Measurements from ENCODE around the gene NRG3.
"Not testable (repeated sequence)": the region's sequence is repeated elsewhere in the genome, so short reads cannot be mapped to it uniquely, and the experiment has no call there.

Gene NRG3

DNA sequence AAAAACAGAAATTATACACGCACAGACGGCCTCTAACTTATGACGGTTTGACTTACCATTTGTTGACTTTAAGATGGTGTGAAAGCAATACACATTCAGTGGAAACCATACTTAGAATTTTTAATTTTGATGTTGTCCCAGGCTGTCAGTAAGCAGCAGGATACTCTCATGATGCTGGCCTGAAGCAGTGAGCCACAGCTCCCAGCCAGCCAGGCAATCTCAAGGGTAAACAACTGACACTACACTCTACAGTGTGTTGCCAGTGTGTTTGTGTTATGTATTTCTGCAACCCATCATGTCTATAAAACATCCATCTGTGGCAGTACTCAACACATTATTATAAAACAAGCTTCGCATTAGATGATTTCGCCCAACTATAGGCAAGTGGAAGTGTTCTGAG lies 747.5 kb downstream of the NRG3 start:
- no peak for DNase-seq

DNA sequence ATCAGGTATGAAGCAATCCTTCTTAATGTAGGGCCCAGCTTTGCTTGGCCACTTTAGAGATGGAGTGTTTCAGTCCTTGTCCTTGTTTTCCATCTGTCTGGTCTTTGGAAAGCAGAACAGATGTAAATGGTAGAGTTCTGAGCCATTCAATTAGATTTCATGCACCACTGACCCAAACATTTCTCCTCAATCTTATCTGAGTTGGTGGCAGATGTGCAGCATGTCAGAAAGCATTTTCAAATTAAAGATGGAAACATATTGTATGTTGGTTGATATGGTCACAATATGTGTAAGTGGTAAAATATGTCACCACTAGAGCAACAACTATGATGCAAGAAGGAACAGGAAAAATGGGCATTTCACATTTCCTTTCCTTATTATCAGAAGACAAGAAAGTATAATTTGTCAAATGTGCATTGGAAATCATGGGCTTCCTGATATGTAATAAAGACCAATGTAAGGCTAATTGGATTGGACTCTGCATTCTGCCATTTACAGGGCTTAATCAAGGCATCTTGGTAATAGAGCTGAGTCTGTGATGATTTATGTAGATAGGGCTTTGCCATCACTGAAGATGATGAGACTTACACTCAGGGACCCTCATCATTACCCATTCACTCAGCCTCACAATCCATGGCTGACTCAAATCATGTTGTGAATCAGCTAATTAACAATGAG lies 750.7 kb downstream of the NRG3 start:
- no peak for DNase-seq

DNA sequence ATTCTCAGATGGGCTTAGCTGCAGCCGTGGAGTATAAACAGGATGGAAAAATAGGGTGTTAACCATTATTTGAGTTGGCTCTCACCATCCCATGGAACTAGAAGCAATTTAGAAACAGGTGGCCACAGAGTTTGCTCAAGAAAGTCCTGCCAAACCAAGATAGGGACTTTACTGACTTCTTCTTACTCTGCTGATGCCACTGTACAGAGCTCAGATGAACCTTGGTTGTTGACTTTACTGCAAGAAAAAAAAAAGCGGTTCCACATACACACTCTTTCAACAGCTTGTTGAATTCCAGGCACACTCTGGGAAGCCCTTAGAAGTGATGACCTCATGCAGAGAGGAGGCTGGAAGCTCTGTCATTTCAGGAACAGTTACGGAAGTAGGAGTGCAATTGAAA lies 753.4 kb downstream of the NRG3 start:
- DNase-seq, result peak; percentile 7

DNA sequence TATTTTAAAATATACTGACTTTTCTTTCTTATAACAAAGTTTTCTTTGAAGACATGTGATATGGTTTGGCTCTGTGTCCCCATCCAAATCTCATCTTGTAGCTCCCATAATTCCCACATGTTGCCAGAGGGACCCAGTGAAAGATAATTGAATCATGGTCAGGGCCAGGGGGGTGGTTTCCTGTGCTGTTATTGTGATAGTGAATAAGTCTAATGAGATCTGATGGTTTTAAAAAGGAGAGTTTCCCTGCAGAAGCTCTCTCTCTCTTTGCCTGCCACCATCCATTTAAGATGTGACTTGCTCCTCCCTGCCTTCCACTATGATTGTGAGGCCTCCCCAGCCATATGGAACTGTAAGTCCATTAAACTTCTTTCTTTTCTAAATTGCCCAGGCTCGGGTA lies 768.1 kb downstream of the NRG3 start:
- DNase-seq, result no peak

DNA sequence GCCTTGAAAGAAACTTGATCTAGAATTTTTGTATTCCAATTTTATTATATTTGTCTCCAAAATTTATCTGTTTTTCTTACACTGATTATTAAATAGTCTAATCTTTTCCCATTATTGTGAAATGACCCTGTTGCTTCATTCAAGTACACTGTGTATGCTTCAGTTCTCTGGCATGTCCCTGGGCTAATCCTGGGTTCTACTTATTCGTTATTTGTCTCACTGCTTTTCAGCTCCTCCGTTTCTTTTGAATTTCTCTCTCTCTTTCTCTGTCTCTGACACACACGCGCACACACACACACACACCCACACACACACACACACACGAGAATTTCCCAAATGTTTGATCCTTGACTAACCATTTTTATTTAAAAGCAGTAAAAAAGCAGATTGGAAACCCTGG lies 768.6 kb downstream of the NRG3 start:
- DNase-seq, result no peak

DNA sequence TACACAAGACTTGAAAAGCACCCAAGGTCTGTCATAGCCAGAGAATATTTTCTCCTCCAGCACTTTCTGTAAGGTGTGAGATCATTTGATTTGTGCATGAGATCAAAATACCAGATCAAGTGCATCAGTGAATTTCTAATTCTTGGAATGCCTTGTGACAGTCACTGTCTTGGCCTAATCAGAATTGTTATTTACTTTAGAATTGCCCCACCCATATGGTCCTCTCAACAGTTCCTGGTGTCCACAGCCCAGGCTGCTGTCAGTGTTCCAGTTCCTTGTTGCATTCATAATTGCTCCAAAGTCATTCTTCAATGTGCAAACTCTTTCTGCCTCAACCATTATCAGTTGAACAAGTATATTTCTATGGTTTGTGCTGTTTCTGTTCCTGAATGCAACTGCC lies 770.2 kb downstream of the NRG3 start:
- DNase-seq, result no peak

DNA sequence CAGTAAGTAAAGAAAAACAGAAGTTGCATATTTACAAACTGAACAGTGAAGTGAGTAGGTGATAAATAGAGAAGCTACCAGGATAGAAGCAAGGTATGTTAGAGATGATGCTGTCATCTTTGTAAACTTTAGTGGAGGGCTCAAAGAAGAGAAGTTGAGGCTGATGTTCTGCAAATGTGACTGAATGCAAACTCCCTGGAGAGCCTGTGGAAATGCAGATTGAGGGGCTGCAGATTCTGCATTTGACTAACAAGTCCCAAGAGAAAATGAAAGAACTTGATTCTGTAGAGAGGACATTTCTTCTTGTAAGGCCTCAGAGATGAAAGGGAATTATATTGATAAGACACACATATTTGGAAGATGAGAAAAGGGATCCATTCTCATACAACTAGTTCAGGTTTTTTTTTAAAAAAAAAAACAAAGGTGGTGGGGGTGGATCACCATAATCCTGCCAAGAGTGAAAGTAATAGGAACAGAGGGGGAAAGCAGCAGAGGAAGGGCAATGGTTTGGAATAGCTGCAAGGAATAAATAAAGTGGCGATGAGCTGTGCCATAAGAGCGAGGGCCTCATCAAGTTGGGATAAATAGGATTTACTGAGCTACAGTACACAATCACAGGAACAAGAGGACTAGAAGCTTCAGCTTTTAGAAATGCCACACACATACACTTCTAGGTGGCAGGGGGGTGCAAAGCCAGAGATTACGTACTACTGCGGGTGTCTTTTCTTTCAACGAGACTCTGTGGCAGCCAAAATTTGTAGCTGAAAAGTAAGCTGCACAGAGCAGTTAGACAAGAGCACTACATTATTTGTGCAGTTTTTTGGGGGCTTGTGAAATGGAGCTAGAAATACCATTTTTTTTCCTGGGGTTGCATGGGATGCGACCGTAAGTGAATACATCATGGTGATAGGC lies 778.5 kb downstream of the NRG3 start:
- no peak for DNase-seq

DNA sequence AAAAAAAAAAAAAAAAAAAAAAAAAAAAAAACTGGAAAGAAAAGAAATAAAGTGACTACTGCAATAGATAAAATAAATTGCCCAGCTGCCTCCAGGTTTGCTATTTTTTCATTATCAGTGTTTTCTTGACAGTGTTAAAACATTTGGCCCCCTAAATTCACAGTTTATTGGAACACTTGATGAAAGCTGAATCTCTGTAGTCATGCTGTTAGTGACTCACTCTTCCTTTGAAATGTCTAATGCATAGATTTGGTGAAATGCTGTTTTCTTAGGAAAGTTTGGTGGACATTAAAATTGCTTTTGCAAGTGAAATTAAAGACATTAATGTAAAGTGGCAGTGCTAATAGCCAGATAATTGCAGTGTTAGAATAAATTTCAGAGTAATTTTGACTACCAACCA lies 785.2 kb downstream of the NRG3 start:
- peak; percentile 33 for DNase-seq

DNA sequence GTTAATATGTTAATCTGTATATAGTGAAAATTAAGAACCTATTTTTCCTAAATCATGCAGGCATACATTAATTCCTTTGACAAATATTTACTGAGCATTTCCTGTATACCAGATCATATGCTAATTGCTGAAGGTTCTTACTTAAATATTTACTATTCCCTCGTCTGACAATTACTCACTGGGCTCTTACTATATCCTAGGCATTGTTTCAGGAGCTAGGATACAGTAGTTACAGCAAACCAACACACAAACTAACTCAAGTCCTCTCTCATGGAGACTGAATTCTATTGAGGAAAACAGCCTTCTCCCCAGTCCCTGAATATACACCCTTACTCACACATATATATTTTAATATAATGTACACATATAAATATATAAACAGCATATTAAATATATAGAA lies 786.0 kb downstream of the NRG3 start:
- DNase-seq, result no peak

DNA sequence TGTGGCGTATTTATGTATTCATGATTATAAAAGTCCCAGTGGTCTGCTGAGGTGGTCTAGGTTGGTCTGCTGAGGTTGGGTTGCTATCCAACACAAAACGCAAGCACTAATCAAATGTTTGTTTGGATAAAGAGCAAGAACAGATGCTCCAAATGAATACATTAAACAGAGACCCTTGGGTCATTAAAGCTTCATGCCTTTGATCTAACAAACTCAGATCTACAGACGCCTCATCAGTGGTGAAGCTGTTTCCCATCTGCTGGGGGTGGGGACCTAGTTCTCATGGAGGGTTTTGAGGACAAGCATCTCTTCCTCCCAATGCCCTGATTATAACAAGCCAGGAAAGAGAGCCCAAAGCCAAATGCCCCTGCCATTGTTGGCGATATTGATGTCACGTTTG lies 786.7 kb downstream of the NRG3 start:
- DNase-seq, result no peak

DNA sequence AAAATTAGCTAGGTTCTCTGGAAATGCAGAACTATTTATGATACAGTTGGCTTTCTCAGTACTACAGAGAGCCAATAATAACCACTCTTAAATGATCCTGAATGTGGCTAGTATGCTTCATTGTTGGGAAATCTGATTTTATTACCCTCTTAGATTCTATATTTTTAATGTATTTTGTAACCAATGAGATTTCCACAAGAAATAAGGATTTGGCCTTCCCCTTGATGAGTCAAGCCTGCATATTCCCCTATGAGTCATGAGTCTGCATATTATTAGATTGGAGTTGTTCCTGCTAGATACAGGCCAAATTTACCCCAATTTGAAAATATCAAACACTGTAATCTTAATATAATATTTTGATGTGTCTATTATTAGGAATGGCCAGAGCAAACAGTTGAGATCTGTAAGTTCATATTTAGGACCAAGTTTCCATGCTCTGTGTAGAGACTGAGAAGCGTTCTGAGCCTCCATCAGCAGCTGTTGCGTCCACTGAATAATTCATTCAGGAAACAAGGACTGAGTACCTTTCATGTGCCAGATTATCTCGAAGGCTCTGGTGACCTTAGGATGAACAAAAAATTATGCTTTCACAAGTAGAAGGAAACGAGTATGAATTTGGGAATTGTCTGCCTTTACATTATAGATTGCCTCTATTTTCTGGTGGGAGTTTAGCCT lies 793.4 kb downstream of the NRG3 start:
- DNase-seq, result peak; percentile 88

DNA sequence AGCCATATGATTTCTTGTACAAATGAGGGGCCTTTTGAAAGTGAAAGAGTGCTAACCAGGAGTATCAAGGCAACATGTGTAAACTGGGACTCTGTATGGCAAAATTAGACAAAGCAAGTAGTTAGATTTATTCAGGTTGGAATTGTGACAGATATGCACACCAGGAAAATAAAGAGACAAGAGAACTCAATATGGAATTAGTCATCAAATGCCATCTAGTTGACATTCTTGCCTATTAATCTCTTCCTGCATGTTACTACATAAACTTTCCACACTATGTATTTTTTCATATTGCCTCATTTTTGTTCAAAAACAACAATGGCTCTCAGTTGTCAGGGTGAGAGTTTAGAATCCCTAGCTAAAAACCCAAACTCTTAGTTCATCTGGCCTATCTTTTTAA lies 799.0 kb downstream of the NRG3 start:
- DNase-seq, result peak; percentile 59

DNA sequence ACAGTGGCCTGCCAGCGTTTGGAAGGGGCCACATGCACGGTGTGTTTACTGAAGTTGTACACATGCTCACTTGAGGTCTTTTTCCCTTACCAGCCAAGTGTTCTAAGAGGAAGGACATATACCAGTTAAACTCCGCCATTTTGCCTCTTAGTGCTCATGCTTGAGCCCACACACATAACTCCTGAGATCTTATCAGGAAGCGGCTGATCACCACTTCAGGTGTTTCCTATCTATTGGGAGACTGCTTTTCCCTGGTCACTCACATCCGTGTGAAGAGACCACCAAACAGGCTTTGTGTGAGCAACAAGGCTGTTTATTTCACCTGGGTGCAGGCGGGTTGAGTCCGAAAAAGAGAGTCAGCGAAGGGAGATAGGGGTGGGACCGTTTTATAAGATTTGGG lies 802.9 kb downstream of the NRG3 start:
- DNase-seq, result not testable (repeated sequence)

DNA sequence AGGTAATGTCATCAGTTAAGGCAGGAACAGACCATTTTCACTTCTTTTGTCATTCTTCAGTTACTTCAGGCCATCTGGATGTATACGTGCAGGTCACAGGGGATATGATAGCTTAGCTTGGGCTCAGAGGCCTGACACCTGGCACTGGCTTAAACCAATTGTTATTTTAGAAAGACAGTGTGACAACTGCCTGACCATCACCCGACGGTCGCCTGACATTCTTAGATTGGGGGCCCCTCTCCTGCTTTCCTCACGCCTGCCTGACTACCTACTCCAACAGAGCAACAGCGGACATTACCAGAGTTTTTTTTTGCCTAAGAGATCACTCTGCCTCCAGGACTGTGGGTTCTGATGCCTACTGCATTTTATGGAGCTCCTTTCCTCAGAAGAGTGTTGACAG lies 803.5 kb downstream of the NRG3 start:
- not testable (repeated sequence) for DNase-seq

DNA sequence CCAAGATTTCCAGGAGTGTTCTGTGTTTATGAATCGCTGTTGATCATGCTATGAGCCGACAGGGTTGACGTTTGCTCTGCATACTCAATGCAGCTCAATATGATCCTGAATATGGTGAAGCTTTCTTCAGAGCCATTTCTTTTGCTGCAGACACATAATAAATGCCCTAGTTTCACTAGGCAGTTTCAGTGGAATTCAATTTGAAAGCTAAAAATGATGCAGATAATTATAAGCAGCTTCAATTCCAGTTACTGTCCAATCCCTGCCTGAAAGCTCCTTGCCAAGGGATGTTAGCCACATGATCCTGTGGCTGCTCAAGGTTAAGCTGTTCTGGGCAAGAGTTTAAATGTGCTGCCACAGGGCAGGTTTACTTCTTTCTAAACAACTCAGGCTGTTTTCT lies 805.6 kb downstream of the NRG3 start:
- DNase-seq, result no peak

DNA sequence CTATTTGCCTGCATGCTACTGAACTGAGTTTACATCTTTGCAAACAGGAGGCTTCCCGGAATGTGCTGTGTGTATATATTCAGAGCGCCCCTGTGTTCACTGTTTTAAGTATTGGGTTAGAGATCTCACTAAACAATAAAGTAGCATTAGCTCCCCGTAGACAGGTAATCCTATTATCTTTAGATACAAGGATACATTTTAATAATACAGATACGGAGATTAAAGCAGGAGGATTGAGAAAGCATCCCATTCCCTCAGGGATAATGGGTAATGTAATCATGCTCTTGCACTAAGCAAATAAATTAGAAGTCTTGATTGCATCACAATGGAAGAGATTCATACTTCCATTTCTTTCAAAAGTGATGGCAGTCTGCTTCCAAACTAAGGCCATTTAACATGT lies 809.0 kb downstream of the NRG3 start:
- no peak for DNase-seq

DNA sequence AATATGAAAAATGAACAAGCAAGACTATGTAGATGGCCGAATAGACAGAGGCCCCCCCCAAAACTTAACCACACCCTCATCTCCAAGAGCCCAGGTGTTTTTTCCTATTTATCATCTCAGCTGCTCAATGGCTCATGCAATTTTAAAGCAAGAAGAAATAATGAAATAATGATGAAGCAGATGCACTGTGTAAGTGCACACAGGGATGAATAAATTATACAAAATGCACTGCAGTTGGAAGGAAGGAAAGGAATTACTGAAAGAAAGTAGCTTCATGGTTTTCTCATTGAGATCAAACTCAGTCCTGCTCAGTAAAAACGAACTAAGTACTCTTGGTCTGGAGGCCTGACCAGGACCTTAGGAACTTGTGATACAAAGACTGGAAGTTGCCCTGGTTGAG lies 810.1 kb downstream of the NRG3 start:
- DNase-seq, result no peak

DNA sequence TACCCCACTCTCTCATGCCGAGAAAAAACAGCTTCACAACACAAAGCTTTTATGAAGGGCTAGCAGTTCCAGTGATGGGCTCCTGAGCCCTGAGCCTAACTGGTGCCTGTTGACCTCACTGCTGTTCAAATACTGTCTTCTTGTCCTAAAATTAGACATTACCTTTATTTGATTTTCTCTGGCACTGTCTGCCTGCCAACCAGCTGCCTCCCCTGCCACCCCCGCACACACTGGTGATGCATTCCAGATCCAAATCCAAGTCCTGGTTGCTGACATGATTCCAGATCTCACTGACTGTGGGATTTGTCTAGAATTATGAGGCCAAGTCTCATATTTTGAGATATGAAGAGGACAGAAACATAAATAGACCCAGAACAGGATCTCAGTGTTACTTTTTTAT lies 816.2 kb downstream of the NRG3 start:
- DNase-seq, result no peak

DNA sequence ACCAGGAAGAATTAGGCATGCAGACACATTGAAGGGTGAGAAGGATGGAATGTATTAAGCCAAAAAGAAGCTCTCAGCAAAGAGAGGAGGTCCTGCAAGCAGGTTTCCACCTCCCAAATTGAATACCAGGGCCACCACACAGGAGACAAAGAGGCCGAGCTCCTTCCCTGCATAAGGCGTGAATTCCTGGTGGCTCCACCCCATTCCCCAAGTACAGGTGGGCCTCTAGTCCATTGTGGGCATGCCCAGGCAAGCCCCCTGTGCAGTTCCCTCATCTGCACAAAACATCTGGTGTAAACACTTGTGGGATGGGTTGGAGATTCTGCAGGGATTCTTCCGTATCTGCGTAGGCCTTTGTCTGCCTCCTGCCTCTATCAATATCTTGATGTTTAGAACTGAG lies 817.5 kb downstream of the NRG3 start:
- DNase-seq, result no peak

DNA sequence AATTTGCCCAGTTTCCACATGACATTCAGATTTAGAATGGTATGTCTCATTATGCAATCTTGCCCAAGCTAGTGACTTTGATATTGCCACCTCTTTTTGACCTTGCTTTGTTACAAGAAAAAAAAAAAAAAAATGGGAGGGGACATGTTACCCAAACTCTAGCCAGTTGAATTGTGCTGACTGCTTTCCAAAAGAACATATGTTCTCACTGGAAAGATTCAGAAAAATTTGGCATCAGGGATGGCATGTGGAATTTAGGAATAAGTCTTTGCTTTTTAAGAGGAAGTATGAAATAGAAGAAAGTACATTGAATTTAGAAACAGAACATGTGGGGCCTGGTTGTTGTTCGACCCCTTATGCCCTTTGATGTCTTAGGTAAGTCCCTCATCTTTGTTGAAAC lies 846.8 kb downstream of the NRG3 start:
- no peak for DNase-seq

DNA sequence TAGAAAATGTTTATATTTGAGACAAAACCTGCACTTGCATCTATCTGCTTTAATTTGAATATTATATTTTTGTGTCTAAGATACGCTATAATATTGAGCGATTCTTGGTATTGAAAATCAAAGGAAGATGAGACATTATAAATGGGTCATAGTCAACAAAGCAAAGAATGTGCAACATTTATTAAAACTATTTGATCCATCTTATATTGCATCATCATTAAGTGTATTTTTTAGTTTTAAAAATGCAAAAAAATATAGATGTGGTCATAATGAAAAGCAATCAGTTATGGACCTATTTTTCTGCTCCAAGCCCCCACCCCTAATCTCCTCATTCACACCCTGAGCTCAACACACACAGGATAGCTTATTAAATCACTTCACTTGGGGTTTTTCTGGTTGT lies 847.3 kb downstream of the NRG3 start:
- DNase-seq, result no peak

DNA sequence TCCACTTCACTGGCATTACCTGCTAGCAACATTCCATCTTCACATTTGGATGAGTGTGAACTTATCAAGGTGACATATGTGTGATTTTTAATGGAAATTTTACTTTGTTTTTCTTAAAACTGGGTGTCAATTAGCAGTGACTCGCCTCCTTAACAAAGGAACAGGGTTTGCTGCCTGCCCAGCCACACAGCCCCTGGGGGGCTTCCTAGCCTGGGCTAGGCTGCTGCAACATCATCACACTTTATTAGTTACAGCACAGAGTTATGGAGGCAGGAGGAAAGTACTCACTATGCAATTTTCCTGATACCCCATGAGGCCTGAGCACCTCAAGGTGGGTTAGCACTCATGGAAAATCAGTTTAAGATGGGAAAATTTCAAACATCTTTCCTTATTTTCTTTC lies 861.3 kb downstream of the NRG3 start:
- no peak for DNase-seq

DNA sequence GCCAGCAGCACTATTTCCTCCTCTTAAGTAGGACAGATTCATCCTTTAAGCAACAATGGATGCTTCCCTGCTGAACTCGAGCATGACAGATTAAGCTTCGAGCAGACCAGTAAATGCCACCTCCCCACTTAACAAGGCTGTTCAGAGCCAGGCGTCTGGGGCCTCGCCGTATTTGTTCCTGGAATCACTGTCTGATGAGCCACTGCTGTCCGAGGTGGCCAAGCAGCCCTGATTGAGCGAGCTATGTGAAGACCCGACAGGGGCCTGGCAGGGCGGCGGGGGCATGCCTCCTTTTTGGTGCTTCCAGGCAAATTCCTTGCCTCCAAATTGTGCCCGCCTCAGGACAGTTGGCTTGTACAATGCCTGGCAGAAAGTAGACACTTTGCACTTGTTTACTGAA lies 862.6 kb downstream of the NRG3 start:
- DNase-seq, result no peak

DNA sequence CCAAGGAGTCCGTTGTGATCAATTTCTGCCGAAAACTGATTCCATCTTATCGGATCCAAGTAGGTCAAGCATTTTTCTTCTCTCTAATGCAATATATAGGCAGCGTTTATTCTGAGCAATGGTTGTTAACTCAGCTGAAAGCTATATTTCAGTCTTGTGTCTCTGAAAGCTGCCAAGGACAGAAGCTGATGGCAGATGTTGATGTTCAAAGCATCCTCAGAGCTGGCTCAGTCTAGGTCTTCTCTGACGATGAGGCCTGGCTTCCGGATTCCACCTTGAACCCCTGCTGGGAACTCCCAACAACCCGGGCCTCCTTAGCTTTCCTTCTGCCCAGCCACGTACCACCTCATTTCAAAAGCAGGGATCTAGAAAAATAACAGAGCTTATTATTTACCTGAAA lies 863.6 kb downstream of the NRG3 start:
- DNase-seq, result no peak

Measured in fibroblast of skin of right quadriceps (primary cell).